ENCODE data around the gene FOXL2. TPM values are rescaled to one million over a fixed set of nuclear protein-coding genes. Genes with fewer than 3 reads are reported as not detected.

FOXL2 gene
- total RNA-seq, 4 donors from 2014 or later: not detected

DNA sequence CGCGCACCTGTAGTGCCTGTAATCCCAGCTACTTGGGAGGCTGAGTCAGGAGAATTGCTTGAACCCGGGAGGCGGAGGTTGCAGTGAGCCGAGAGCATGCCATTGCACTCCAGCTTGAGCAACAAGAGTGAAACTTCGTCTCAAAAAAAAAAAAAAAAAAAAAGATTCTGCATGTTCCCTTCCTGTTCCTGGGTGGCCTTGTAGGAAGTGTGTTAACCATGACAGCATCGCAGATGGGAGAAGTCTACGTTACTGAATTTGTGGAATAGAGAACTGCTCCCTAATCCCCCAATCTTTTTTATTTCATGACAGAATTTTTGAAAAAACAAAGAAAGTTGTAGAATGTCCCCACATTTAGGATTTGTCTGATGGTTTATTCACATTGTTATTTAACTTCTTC is 45.4 kb downstream of the FOXL2 start:
- no peak overlapping the region for H3K27ac ChIP-seq
- no peak for DNase-seq
- intact Hi-C loops (cut with DNase I; ENCODE audit: low total_unique reads): no loop called here
- H3K27me3 ChIP-seq: no peaks in the 10 kb centered on the region
- TF ChIP-seq, protein P1, sequence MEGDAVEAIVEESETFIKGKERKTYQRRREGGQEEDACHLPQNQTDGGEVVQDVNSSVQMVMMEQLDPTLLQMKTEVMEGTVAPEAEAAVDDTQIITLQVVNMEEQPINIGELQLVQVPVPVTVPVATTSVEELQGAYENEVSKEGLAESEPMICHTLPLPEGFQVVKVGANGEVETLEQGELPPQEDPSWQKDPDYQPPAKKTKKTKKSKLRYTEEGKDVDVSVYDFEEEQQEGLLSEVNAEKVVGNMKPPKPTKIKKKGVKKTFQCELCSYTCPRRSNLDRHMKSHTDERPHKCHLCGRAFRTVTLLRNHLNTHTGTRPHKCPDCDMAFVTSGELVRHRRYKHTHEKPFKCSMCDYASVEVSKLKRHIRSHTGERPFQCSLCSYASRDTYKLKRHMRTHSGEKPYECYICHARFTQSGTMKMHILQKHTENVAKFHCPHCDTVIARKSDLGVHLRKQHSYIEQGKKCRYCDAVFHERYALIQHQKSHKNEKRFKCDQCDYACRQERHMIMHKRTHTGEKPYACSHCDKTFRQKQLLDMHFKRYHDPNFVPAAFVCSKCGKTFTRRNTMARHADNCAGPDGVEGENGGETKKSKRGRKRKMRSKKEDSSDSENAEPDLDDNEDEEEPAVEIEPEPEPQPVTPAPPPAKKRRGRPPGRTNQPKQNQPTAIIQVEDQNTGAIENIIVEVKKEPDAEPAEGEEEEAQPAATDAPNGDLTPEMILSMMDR (IDR thresholded peaks at IDR 0.05): no peak
- no peak for TF ChIP-seq POLR2AphosphoS5 (IDR thresholded peaks at IDR 0.05)
- TF ChIP-seq POLR2A (IDR thresholded peaks at IDR 0.05): no peak
- no peak for TF ChIP-seq EP300 (IDR thresholded peaks at IDR 0.05; ENCODE audit: low read depth)
- H3K4me1 ChIP-seq: peaks cover 0 to 19% (median 8%) of the 10 kb centered on the region in 4 donors
- 14 to 78% methylated on average over 2 to 8 of the region's 8 CpGs for WGBS, 2 donors (ENCODE audit: low coverage in 1 of 2)
- H3K4me3 ChIP-seq: no peak overlapping the region
- H3K36me3 ChIP-seq: no peaks in the 10 kb centered on the region
- no peaks in the 10 kb centered on the region for H3K9me3 ChIP-seq
- in situ Hi-C loops (cut with MboI; ENCODE audit: low pct_ligation_motif_present in 1 of 4, low pct_unique_long_range_greater_than_20kb in 1 of 4, low sequenced_read_pairs in 3 of 4): no loop called here

DNA sequence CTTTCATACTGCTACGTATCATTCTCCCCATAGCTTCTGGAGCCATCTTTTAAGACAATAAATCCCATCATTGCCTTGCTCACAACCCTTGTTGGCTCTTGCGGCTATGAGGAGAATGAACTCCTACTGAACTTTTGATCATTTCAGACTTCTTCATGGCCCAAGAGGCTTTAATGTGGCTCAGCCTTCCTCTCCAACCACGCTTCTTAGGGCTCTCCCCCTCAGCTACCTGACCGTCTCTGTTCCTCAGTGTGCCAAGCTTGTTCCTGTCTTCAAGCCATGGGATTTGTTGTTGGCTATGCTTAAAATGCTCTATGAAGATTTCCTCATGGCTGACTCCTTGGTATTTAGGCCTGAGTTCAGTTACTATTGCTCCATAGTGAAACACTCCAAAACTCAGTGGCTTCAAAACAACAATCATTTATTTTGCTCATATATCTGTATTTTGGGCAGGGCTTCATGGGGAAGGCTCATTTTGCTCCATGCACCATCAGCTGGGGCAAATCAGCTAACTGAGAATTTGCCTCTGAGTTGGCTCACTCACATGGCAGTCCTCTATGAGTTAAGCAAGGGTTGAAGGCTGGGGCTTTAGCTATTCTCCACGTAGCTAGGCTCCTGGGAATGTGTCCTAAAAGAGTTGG is 47.5 kb downstream of the FOXL2 start:
- Histone ChIP-seq H3K9me3 (no peaks in the 10 kb centered on the region), H3K36me3 (no peaks in the 10 kb centered on the region), H3K4me1 (peaks cover 0 to 19% (median 8%) of the 10 kb centered on the region in 4 donors), H3K27ac (peak overlapping the region in 1 of 4 donors; percentile 65), H3K27me3 (no peaks in the 10 kb centered on the region), H3K4me3 (no peak overlapping the region)
- no peak for DNase-seq
- intact Hi-C loops (cut with DNase I; ENCODE audit: low total_unique reads) (no loop called here), in situ Hi-C loops (cut with MboI; ENCODE audit: low pct_ligation_motif_present in 1 of 4, low pct_unique_long_range_greater_than_20kb in 1 of 4, low sequenced_read_pairs in 3 of 4) (no loop called here)
- TF ChIP-seq EP300 (IDR thresholded peaks at IDR 0.05; ENCODE audit: low read depth): no peak
- TF ChIP-seq, protein P1 (IDR thresholded peaks at IDR 0.05): no peak
- no peak for TF ChIP-seq POLR2A (IDR thresholded peaks at IDR 0.05)
- TF ChIP-seq POLR2AphosphoS5 (IDR thresholded peaks at IDR 0.05): no peak
- 84 to 92% methylated on average over 2 to 5 of the region's 5 CpGs for WGBS, 2 donors (ENCODE audit: low coverage in 1 of 2)

DNA sequence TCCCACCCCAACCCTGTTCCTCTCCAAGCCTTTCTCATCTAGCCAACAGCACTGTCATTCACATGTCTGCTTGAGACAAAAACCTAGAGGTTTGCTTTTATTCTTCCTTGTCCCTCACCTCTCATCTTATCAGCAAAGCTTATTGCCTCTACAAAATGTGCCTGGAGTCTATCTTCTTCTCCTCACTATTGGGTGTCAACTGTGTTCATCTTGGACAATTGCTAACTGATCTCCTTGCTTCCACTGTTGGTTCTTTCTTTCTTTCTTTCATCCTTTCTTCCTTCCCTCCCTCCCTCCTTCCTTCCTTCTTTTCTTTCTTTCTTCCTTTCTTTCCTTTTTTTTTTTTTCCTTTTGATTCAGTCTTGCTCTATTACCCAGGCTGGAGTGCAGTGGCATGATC is 48.2 kb downstream of the FOXL2 start:
- peak overlapping the region; percentile 36 to 69 (median 67) for H3K27ac ChIP-seq
- in situ Hi-C loops (cut with MboI; ENCODE audit: low pct_ligation_motif_present in 1 of 4, low pct_unique_long_range_greater_than_20kb in 1 of 4, low sequenced_read_pairs in 3 of 4): no loop called here

DNA sequence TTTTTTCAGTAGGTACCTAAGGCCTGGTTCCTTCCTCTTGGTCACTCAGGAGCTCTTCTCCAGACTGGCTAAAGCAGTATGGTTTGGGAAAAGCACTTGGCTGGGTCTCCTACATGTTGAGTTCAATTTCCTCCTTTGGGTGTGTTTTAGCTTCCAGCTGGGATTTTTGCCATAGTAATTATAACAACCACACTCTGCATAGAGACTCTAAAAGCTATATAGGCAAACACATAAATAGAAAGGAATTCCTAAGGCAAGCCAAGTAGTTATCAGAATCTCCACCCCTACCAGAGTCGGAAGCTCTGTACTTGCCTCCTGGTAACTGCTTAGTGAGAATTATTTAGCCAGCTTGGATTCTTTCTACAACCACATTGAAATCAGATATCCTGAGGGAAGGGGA is 48.6 kb downstream of the FOXL2 start:
- H3K9me3 ChIP-seq: no peaks in the 10 kb centered on the region
- peaks cover 0 to 19% (median 8%) of the 10 kb centered on the region in 4 donors for H3K4me1 ChIP-seq
- in situ Hi-C loops (cut with MboI; ENCODE audit: low pct_ligation_motif_present in 1 of 4, low pct_unique_long_range_greater_than_20kb in 1 of 4, low sequenced_read_pairs in 3 of 4) (no loop called here), intact Hi-C loops (cut with DNase I; ENCODE audit: low total_unique reads) (no loop called here)
- TF ChIP-seq POLR2A (IDR thresholded peaks at IDR 0.05) (no peak), POLR2AphosphoS5 (IDR thresholded peaks at IDR 0.05) (no peak), EP300 (IDR thresholded peaks at IDR 0.05; ENCODE audit: low read depth) (no peak)
- TF ChIP-seq, protein P1 (IDR thresholded peaks at IDR 0.05): no peak
- WGBS, 2 donors (ENCODE audit: low coverage in 1 of 2): 33% methylated on average over 1 of the region's 1 CpG
- no peak overlapping the region for H3K4me3 ChIP-seq
- no peaks in the 10 kb centered on the region for H3K27me3 ChIP-seq
- no peaks in the 10 kb centered on the region for H3K36me3 ChIP-seq
- H3K27ac ChIP-seq: peak overlapping the region; percentile 36 to 69 (median 67)
- no peak for DNase-seq

More for the DNA sequence above, 48.2 kb downstream of the FOXL2 start:
- TF ChIP-seq EP300 (IDR thresholded peaks at IDR 0.05; ENCODE audit: low read depth) (no peak), POLR2A (IDR thresholded peaks at IDR 0.05) (no peak), POLR2AphosphoS5 (IDR thresholded peaks at IDR 0.05) (no peak)
- TF ChIP-seq, protein P1 (IDR thresholded peaks at IDR 0.05): no peak
- intact Hi-C loops (cut with DNase I; ENCODE audit: low total_unique reads): no loop called here
- Histone ChIP-seq H3K27me3 (no peaks in the 10 kb centered on the region), H3K9me3 (no peaks in the 10 kb centered on the region), H3K4me3 (no peak overlapping the region), H3K4me1 (peaks cover 0 to 19% (median 8%) of the 10 kb centered on the region in 4 donors), H3K36me3 (no peaks in the 10 kb centered on the region)
- DNase-seq: no peak

Other genes starting within 250 kb of the FOXL2 start
- 10 to 100 TPM; 52.4 to 98.4 (median 76.0) TPM for gene PIK3CB, start 112.2 kb downstream of the FOXL2 start, total RNA-seq
- not detected for gene FOXL2NB, start 80 bp upstream of the FOXL2 start, total RNA-seq
- not detected for gene PRR23A, start 59.1 kb upstream of the FOXL2 start, total RNA-seq
- not detected for gene PRR23B, start 73.8 kb upstream of the FOXL2 start, total RNA-seq
- not detected for gene PRR23C, start 97.8 kb upstream of the FOXL2 start, total RNA-seq